ENCODE measurements around the gene CD69. TPM values are rescaled to one million over a fixed set of nuclear protein-coding genes. Genes with fewer than 3 reads are reported as not detected.
"Not testable (repeated sequence)": the region's sequence is repeated elsewhere in the genome, so short reads cannot be mapped to it uniquely, and the experiment has no call there.

The CD69 gene
- total RNA-seq, 3 donors from 2014 or later = 7.4 to 21.4 (median 11.5) TPM

DNA sequence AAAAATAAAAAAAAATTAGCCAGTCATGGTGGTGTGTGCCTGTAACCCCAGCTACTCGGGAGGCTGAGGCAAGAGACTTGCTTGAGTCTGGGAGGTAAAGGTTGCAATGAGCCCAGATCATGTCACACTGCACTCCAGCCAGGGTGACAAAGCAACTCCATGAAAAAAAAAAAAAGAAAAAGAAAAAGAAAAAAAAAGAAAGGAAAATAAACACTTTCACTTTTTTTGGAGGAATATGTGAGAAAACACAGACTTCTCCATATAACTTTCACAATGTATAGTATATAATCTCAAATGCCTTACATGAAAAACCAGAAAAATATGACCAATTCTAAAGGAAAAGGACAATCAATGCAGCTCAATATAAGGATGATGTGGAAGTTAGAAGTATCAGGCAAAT is 36.7 kb downstream of the CD69 start:
- intact Hi-C loops (cut with DNase I; ENCODE audit: low total_unique reads) = no loop called here
- Histone ChIP-seq H3K4me1 (no peaks in the 10 kb centered on the region), H3K4me3 (no peak overlapping the region), H3K27ac (no peak overlapping the region), H3K27me3 (no peaks in the 10 kb centered on the region), H3K9me3 (no peaks in the 10 kb centered on the region), H3K36me3 (no peaks in the 10 kb centered on the region)
- DNase-seq (ENCODE audit: low spot score in 2 of 2) = no peak
- TF ChIP-seq POLR2A (IDR thresholded peaks at IDR 0.05) (no peak), POLR2AphosphoS5 (IDR thresholded peaks at IDR 0.05) (no peak)
- TF ChIP-seq, protein P1, sequence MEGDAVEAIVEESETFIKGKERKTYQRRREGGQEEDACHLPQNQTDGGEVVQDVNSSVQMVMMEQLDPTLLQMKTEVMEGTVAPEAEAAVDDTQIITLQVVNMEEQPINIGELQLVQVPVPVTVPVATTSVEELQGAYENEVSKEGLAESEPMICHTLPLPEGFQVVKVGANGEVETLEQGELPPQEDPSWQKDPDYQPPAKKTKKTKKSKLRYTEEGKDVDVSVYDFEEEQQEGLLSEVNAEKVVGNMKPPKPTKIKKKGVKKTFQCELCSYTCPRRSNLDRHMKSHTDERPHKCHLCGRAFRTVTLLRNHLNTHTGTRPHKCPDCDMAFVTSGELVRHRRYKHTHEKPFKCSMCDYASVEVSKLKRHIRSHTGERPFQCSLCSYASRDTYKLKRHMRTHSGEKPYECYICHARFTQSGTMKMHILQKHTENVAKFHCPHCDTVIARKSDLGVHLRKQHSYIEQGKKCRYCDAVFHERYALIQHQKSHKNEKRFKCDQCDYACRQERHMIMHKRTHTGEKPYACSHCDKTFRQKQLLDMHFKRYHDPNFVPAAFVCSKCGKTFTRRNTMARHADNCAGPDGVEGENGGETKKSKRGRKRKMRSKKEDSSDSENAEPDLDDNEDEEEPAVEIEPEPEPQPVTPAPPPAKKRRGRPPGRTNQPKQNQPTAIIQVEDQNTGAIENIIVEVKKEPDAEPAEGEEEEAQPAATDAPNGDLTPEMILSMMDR (IDR thresholded peaks at IDR 0.05) = no peak

DNA sequence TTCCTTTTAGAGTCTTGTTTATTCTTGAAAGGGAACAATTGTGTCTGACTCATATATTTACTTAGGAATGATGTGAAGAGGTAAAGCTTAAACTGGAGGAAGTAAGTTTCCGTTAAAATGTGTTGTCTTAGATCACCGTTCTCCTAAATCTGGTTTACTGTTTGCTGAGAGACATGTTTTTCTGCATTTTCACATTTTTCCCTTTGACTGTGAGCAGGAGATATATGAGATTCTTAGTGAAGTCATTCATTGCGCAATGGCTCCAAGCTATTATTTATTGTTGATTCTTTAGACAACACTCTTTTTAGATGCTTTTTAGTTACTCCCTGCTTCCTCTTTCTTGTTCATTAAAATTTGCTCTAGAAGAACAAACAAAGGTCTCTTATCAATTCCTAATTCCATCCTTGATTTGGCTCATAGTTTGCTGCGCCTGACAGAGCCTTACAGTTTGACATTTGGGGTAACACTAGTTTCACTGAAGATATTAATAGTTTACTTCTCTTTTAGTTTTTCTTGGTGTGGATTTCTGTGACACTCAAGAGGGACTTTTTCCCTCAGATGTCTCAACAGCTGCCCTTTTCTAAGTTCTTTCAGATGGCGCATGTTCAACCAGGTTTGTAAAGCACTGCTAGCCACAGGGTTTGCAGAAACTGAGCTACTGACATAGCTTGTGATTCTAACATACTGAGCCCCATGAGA is 39.2 kb downstream of the CD69 start:
- intact Hi-C loops (cut with DNase I; ENCODE audit: low total_unique reads) = loop anchor here (2.0 kb wide), 1 partner anchor 59 kb away; no protein-coding TSS in a partner anchor
- Histone ChIP-seq H3K36me3 (no peaks in the 10 kb centered on the region), H3K4me1 (no peaks in the 10 kb centered on the region), H3K9me3 (no peaks in the 10 kb centered on the region), H3K27ac (no peak overlapping the region), H3K27me3 (no peaks in the 10 kb centered on the region), H3K4me3 (no peak overlapping the region)
- TF ChIP-seq, protein P1 (IDR thresholded peaks at IDR 0.05) = no peak
- TF ChIP-seq POLR2AphosphoS5 (IDR thresholded peaks at IDR 0.05) (no peak), POLR2A (IDR thresholded peaks at IDR 0.05) (no peak)
- DNase-seq (ENCODE audit: low spot score in 2 of 2) = no peak

DNA sequence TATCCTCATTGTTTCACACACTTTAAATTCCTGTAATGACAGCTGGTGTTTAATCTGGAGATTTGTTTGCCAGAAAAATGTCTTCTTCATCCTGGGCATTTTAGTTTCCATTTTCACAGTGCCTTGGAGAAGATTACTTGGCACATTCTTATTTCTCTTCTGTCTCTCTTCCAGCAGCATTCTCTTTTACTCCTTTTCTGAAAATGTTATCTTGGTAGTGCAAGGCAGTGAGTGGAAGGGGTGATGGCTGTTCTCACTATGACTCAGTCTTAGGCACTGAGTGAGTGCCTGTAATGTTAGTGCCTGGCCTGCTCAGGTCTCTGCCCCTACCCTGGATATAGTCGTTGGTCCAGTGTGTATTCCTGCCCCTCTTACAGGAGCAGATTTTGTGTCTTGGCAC is 40.9 kb downstream of the CD69 start:
- H3K36me3 ChIP-seq = no peaks in the 10 kb centered on the region
- TF ChIP-seq, protein P1 (IDR thresholded peaks at IDR 0.05) = no peak
- TF ChIP-seq POLR2AphosphoS5 (IDR thresholded peaks at IDR 0.05) = no peak
- no peak for TF ChIP-seq POLR2A (IDR thresholded peaks at IDR 0.05)
- no peak overlapping the region for H3K4me3 ChIP-seq
- intact Hi-C loops (cut with DNase I; ENCODE audit: low total_unique reads) = loop anchor here (10.0 kb wide), 1 partner anchor 85 kb away; no protein-coding TSS in a partner anchor
- H3K27me3 ChIP-seq = no peaks in the 10 kb centered on the region
- H3K9me3 ChIP-seq = no peaks in the 10 kb centered on the region
- H3K4me1 ChIP-seq = no peaks in the 10 kb centered on the region
- DNase-seq (ENCODE audit: low spot score in 2 of 2) = no peak
- no peak overlapping the region for H3K27ac ChIP-seq

DNA sequence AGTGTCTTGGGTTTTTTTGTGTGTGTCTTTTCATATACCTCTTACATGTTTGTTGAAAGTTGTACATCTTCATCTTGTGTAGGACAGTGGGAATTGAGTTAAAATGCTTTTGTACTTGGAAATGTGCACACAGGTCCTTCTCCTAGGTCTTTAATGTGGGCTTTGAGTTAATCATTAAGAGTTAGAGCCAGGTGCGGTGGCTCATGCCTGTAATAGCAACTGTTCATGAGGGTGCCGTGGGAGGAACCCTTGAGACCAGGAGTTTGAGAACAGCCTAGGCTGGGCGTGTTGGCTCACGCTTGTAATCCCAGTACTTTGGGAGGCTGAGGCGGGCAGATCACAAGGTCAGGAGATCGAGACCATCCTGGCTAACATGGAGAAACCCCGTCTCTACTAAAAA is 41.7 kb downstream of the CD69 start:
- no peak overlapping the region for H3K27ac ChIP-seq
- H3K9me3 ChIP-seq = no peaks in the 10 kb centered on the region
- H3K4me3 ChIP-seq = no peak overlapping the region
- no peaks in the 10 kb centered on the region for H3K4me1 ChIP-seq
- H3K27me3 ChIP-seq = no peaks in the 10 kb centered on the region
- DNase-seq (ENCODE audit: low spot score in 2 of 2) = no peak
- intact Hi-C loops (cut with DNase I; ENCODE audit: low total_unique reads) = loop anchor here (10.0 kb wide), 1 partner anchor 84 kb away; no protein-coding TSS in a partner anchor
- no peaks in the 10 kb centered on the region for H3K36me3 ChIP-seq
- TF ChIP-seq POLR2AphosphoS5 (IDR thresholded peaks at IDR 0.05) (no peak), POLR2A (IDR thresholded peaks at IDR 0.05) (no peak)
- TF ChIP-seq, protein P1 (IDR thresholded peaks at IDR 0.05) = no peak

DNA sequence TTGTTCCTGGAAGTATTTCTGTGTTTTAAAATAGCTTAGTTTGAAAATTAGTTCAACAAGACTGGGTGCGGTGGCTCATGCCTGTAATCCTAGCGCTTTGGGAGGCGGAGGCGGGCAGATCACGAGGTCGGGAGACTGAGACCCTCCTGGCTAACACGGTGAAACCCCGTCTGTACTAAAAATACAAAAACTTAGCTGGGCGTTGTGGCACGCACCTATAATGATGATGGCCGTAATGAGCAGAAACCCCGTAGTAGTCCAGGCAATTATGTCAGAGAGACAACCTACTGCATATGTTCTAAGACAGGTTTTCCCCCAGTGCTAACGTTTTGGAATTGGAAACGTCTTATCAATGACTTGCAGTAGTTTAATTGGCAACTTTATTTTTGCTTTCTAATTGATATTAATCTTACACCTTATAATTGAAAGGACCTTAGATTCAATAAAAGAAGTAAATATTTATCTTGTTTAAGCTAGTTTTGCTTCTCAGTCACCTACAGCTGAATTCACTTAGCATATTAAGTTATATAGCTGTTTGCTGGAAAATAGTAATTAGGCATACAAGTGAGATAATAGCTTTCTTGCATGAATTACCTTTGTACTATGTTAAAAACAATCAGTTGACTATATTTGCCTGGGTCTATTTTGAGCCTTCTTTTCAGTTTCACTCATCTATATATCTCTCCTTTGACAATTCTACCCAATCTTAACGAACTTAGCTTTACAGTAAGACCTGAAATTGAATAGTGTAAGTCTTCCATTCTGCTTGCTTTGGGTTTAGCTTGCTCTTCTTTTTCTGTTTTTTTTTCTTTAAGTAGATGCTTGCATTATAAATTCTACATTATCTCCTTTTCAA is 43.4 kb downstream of the CD69 start:
- no peaks in the 10 kb centered on the region for H3K4me1 ChIP-seq
- H3K27ac ChIP-seq = no peak overlapping the region
- TF ChIP-seq, protein P1 (IDR thresholded peaks at IDR 0.05) = no peak
- TF ChIP-seq POLR2A (IDR thresholded peaks at IDR 0.05) (no peak), POLR2AphosphoS5 (IDR thresholded peaks at IDR 0.05) (no peak)
- no peaks in the 10 kb centered on the region for H3K9me3 ChIP-seq
- intact Hi-C loops (cut with DNase I; ENCODE audit: low total_unique reads) = loop anchor here (10.0 kb wide), 1 partner anchor 82 kb away; no protein-coding TSS in a partner anchor
- H3K4me3 ChIP-seq = no peak overlapping the region
- DNase-seq (ENCODE audit: low spot score in 2 of 2) = no peak
- no peaks in the 10 kb centered on the region for H3K36me3 ChIP-seq
- no peaks in the 10 kb centered on the region for H3K27me3 ChIP-seq

DNA sequence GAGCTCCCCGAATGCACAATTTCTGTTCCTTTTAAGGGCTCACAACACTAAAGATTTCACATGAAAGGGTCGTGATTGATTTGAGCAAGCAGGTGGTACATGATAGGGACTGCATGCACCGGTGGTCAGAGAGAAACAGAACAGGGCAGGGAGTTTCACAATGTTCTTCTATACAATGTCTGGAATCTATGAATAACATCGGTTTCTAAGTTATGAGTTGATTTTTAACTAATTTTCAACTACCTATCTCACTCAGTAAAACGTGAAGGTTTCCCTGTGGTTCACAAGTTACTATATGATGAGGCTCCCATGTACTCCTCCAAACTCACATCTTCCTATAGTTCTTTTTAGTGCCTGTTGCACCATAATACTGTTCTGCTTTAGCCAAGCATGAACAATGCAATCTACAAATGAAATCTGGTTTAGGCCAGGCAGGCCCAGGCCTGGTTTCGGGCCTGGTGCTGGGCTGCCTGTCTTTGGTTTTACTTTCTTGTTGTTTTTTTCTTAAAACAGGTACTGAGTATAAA is 47.6 kb downstream of the CD69 start:
- not testable (repeated sequence) for H3K4me3 ChIP-seq; H3K36me3 ChIP-seq; H3K4me1 ChIP-seq; H3K9me3 ChIP-seq; DNase-seq (ENCODE audit: low spot score in 2 of 2); H3K27me3 ChIP-seq; H3K27ac ChIP-seq
- intact Hi-C loops (cut with DNase I; ENCODE audit: low total_unique reads) = loop anchor here (10.0 kb wide), 1 partner anchor 78 kb away; no protein-coding TSS in a partner anchor
